NCI-H2081 (cell line): ENCODE measurements around the gene SYTL3.

ENCODE experiments used
- DNase-seq, 2 experiments: peaks; one replicate each; lab custom pipeline; 2025; lab: John Stamatoyannopoulos, UW

Gene SYTL3

GRCh38 chr6:158725704-158726103 lies 75.8 kb downstream of the SYTL3 start:
- DNase-seq: no peak

GRCh38 chr6:158729906-158730540 lies 80.2 kb downstream of the SYTL3 start:
- no peak for DNase-seq

GRCh38 chr6:158730541-158730907 lies 80.7 kb downstream of the SYTL3 start:
- no peak for DNase-seq

- DNase-seq: no peak
Measured at GRCh38 chr6:158735009-158735408, 85.2 kb downstream of the SYTL3 start.

GRCh38 chr6:158737082-158737709 lies 87.3 kb downstream of the SYTL3 start:
- no peak for DNase-seq

DNA sequence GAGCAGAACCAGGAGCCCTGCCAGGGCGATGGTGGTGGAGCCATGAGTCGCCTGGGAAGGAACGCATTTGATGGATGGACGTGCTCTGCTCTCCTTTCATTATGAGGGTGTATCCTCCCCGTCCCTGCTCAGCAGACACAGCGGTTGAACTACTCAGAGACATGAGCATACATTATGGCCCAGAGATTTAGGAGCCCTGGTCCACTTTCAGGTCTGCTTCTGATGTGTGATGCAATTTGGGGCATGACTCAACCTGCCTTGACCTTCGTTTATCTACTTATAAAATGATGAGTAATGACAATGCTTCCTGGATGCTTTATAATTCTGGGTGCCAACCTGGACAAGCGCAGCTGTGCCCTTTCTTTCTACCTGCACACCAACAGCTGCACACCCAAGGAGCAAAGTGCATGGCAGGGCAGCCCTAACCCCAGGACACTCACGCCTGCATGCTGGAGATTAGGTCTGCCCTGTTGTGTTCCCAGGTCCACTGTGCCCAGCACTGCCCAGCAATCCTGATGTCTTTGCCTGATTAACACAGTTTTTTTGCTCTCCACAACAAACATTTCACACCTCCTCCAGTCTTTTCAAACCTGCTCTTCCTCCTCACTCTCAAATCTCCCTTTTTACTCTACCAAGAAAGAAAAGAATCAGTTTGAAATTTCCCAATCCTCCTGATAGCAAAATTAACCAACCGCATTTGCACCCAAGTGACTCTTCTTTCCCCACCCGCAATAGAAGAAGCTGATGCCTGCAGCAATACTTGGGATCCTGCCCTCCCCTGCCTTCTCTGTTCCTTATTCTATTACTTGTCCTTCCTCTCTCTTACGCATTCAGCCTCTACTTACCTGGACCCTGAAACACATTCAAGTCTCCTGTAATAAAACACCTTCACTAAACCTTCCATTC lies 88.1 kb downstream of the SYTL3 start:
- no peak for DNase-seq

DNA sequence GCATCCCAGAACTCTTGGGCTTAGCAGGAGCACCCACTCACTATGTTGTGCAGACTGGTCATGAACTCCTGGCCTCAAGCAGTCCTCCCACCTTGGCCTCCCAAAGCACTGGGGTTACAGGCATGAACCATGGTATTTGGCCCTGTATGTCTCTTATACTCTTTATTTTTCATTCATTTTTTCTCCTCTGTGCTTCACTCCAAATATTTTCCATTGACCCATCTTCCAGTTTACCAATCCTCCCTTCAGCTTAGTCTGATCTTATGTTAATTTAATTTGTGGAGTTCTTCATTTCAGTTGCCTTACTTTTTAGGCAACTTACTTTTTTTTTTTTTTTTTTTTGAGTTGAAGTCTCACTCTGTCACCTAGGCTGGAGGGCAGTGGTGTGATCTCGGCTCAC lies 89.8 kb downstream of the SYTL3 start:
- DNase-seq: no peak

- DNase-seq: no peak
Measured at GRCh38 chr6:158743033-158743651, 93.3 kb downstream of the SYTL3 start.

DNA sequence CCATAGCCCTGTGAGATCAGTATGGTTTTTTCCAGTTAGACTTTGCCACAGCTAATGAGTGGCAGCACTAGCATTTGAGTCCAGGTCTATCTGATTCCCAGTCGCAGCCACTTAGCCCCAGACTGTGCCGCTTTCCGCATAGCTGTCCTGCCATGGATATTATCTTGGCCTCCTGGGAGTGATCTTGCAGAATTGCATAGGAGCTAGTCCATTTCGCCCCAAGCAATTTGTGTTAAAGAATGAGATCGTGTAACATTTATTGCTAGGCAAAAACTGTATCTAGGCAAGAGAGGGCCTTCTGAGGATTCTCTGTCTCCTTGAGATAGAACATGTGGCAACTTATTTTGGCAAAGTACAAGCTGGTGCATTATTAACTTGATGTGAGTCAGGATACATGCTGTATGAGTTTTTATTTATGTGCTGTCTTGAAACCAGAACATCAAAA lies 95.2 kb downstream of the SYTL3 start:
- DNase-seq: no peak

GRCh38 chr6:158751224-158751623 lies 101.4 kb downstream of the SYTL3 start:
- no peak for DNase-seq

GRCh38 chr6:158751921-158752320 lies 102.1 kb downstream of the SYTL3 start:
- DNase-seq: no peak

DNA sequence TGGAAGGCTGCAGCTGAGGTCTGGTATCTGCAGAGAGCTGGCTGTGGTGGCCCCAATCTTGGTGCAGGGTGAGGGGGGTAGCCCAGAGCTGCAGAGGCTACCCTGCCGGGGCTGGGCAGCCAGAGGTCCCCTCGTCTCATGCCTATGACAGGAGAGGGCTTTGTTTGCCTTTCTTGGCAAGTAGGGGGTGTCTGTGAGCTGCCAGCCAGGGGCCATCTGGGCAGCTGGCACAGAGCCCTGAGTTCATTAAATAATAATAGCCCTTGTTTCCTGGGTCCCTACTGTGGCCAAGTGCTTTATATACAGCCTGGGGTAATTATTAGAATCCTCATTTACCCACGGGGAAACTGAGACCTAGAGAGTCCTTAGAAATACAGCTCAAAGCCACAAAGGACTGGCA lies 102.8 kb downstream of the SYTL3 start:
- DNase-seq: peak; percentile 32 to 65

- no peak for DNase-seq
Measured at GRCh38 chr6:158753811-158754210, 104.0 kb downstream of the SYTL3 start.

DNA sequence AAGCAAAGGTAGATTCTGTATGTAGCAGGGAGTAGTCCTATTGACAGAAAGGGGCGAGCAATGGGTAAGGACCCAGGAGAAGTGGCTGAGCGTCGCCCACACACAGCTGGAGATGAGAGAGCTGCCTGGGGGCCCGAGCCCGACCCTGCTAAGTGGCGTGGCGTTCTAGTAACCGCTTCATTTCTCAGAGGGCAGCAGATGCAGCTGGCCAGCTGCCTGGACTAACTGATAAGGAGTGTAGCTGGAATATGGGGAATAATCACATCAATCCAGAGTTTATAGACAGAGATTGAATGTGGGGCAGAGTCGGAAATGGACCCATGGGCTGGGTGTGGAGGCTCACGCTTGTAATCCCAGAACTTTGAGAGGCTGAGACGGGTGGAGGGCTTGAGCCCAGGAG lies 104.9 kb downstream of the SYTL3 start:
- DNase-seq: no peak

- DNase-seq: no peak
Measured at GRCh38 chr6:158755636-158756035, 105.8 kb downstream of the SYTL3 start.

DNA sequence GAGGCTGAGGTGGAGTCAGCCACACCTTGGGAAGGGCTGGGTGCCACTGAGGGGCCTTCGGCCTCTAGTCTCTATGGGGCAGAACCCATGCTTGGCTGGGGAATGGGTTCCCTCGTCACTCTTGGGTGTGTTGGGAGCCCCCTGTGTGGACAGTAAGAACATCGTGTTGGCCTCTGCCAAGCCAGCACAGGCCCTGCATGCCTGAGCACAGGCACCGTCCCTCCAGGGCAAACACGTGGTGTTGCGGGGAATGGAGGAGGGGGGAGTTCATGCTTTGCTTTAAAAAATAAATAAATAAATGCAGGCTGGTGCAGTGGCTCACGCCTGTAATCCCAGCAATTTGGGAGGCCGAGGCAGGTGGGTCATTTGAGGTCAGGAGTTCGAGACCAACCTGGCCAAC lies 106.3 kb downstream of the SYTL3 start:
- no peak for DNase-seq

- no peak for DNase-seq
Measured at GRCh38 chr6:158756977-158757752, 107.3 kb downstream of the SYTL3 start.

DNA sequence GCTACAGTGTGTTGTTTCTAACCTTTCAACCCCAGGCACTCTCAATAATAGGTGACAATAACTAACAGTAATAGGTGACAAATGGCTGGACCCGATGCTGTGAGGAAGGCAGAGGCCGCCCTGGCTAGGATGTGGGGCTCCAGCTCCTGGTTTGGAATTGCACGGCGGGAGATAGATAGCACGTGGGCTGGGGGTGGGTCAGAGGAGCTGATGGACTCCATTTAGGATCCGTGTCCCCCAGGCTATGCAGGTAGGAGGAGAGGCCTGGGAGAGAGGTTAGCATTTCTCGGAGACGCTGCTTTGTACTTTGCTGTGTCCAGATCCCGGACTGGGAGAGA lies 107.9 kb downstream of the SYTL3 start:
- DNase-seq: no peak

DNA sequence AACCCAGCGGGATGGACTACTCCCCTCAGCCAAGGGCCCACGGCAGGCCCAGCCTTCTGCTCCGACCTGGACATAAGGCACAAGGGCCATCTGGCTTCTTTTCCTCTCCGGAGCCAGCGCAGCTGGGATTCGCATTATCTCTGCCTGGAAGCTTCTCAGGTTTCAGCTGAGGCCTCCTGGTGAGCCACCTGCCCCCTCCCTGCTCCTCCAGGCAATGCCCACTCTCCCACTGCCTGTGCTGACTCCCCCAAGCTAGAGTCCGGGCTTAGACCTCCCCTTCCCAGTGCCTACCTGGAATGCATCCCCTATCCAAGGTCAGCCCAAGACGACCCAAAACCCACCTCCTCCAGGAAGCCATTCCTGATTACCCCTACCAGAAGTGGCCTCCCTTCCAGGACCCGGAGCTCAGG lies 108.6 kb downstream of the SYTL3 start:
- DNase-seq: peak; percentile 78 to 85

GRCh38 chr6:158758941-158759479 lies 109.2 kb downstream of the SYTL3 start:
- DNase-seq: peak; percentile 71 to 86

- DNase-seq: no peak
Measured at GRCh38 chr6:158759966-158760617, 110.2 kb downstream of the SYTL3 start.
